Esophagus muscularis mucosa (tissue), 4 donors: ENCODE measurements around the gene ADCY5. TPM values are rescaled to one million over a fixed set of nuclear protein-coding genes. Genes with fewer than 3 reads are reported as not detected.
A peak's percentile ranks its signal among the peaks of the same experiment; 100 is the strongest.

Experiments used
- DNase-seq: peaks from one replicate; pipeline ENCODE4 v3.0.0-alpha.2; 2017; ENCODE audit errors: extremely low spot score
- H3K27ac ChIP-seq, 4 donors: fragments of 200-600 bp; sonication (generic); replicated peaks in 1 of 4; 1 replicate in 3 of 4; 2 replicates in 1 of 4; pipeline ENCODE4 v1.5.1; 2016 to 2019; ENCODE audit warnings: mild to moderate bottlenecking in 1 of 4
- H3K27me3 ChIP-seq, 4 donors: fragments of 200-600 bp; sonication (generic); one replicate each; pipeline versions ENCODE4 v1.5.1 to v1.6.0; 2016 to 2019
- H3K36me3 ChIP-seq, 4 donors: fragments of 200-600 bp; sonication (generic); one replicate each; pipeline ENCODE4 v1.5.1; 2016 to 2019
- H3K4me1 ChIP-seq, 4 donors: fragments of 200-600 bp; sonication (generic); one replicate each; pipeline ENCODE4 v1.5.1; 2016 to 2019
- H3K4me3 ChIP-seq, 4 donors: fragments of 200-600 bp; sonication (generic); 1 replicate in 2 of 4; 2 replicates in 2 of 4; pipeline ENCODE4 v1.5.1; 2016 to 2019; ENCODE audit warnings: mild to moderate bottlenecking in 4 of 4, moderate library complexity in 1 of 4
- H3K9me3 ChIP-seq, 4 donors: fragments of 200-600 bp; sonication (generic); 1 replicate in 3 of 4; 2 replicates in 1 of 4; pipeline ENCODE4 v1.5.1; 2016 to 2019
- EP300 ChIP-seq: sonication (generic); formaldehyde crosslinking; IDR thresholded peaks from one replicate; pipeline ENCODE4 v1.6.1; 2017; ENCODE audit warnings: antibody characterized with exemption
- POLR2A ChIP-seq: fragments of 450-650 bp; IDR thresholded peaks from one replicate; pipeline ENCODE4 v1.6.1; 2017; ENCODE audit warnings: antibody characterized with exemption, moderate library complexity, mild to moderate bottlenecking, low read depth
- POLR2AphosphoS5 ChIP-seq, 2 donors: sonication (generic); formaldehyde crosslinking; IDR thresholded peaks; one replicate each; pipeline ENCODE4 v1.6.1; 2017; ENCODE audit warnings: antibody characterized with exemption in 2 of 2
- WGBS: methylation state at CpG from one replicate; pipeline ENCODE4 v1.1.5; 2018; 5-methylcytosine and 5-hydroxymethylcytosine counted together
- intact Hi-C: fragments of 100-400 bp; cut with DNase I; formaldehyde crosslinking; loops from one replicate; pipeline ENCODE4 v1.15.1; 2023
- total RNA-seq, 4 donors: library from RNA; depleted of rRNA; stranded (reverse); fragments of >200 nt; gene quantifications; one replicate each; pipeline versions ENCODE4 v1.1.0 to v1.2.1, GENCODE V29; 2016
- TF ChIP-seq, protein P1 (sequence below), 3 experiments: fragments of 200-600 bp in 2 of 3; fragments of 450-650 bp in 1 of 3; sonication (generic) in 2 of 3; IDR thresholded peaks; one replicate each; pipeline ENCODE4 v1.5.1; 2017 to 2019; ENCODE audit warnings: antibody characterized with exemption in 3 of 3, mild to moderate bottlenecking in 2 of 3, moderate library complexity in 1 of 3

Gene ADCY5
- total RNA-seq, 4 donors from 2014 or later: 133 to 228 (median 189) TPM

DNA sequence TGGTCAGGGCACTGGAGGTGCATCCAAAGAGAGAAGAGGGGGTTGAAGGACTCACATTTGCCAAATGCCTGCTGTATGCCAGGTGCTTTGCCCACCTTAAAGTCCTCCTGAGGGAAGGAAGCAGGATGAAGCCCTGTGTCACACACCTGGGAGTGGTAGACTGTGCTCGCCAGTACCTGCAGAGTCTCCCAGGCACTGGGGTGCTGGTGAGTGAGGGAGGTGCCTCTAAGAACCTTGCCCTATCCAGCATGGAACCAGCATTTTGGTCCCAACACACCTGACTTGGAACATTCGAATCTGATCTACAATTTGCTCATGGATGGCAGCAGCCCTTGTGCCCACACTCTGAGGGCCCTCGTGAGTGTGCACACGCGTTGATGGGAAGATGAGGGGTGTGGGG is 170.4 kb downstream of the ADCY5 start:
- Histone ChIP-seq H3K27me3 (no peaks in the 10 kb centered on the region), H3K4me3 (no peak overlapping the region), H3K36me3 (peaks cover 12 to 31% (median 23%) of the 10 kb centered on the region in 4 donors), H3K27ac (no peak overlapping the region), H3K9me3 (no peaks in the 10 kb centered on the region), H3K4me1 (peaks cover 0 to 10% (median 1%) of the 10 kb centered on the region in 4 donors)
- intact Hi-C loops: no loop called here
- TF ChIP-seq POLR2A (no peak), POLR2AphosphoS5 (IDR thresholded peaks at IDR 0.05) (no peak), EP300 (no peak)
- TF ChIP-seq, protein P1, sequence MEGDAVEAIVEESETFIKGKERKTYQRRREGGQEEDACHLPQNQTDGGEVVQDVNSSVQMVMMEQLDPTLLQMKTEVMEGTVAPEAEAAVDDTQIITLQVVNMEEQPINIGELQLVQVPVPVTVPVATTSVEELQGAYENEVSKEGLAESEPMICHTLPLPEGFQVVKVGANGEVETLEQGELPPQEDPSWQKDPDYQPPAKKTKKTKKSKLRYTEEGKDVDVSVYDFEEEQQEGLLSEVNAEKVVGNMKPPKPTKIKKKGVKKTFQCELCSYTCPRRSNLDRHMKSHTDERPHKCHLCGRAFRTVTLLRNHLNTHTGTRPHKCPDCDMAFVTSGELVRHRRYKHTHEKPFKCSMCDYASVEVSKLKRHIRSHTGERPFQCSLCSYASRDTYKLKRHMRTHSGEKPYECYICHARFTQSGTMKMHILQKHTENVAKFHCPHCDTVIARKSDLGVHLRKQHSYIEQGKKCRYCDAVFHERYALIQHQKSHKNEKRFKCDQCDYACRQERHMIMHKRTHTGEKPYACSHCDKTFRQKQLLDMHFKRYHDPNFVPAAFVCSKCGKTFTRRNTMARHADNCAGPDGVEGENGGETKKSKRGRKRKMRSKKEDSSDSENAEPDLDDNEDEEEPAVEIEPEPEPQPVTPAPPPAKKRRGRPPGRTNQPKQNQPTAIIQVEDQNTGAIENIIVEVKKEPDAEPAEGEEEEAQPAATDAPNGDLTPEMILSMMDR (IDR thresholded peaks at IDR 0.05): no peak
- DNase-seq: peak; percentile 68
- WGBS: 84% methylated on average over 3 of the region's 5 CpGs

DNA sequence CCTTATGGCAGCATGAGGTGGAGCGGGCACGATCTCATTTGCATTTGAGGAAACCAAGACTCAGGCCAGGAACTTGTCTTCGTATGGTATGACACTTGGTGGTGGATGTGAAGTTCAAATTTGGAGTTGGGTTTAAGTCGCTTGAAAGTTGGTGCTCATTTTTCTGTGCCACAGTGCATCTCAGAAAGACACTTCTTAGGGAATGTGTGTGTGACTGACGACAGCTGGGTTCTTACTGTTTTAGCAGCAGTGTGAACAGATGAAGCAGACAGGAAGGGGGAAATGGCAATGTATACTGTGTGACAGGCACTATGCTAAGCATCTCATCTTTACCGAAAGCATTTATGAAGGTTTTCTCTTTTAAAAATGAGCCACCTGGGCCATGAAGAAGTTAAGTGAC is 171.8 kb downstream of the ADCY5 start:
- H3K36me3 ChIP-seq: peaks cover 0 to 18% (median 12%) of the 10 kb centered on the region in 4 donors
- no peak for TF ChIP-seq POLR2AphosphoS5 (IDR thresholded peaks at IDR 0.05)
- no peak for TF ChIP-seq POLR2A
- TF ChIP-seq EP300: no peak
- TF ChIP-seq, protein P1 (IDR thresholded peaks at IDR 0.05): no peak
- H3K9me3 ChIP-seq: no peaks in the 10 kb centered on the region
- intact Hi-C loops: no loop called here
- H3K27ac ChIP-seq: no peak overlapping the region
- WGBS: 75% methylated on average over 6 of the region's 6 CpGs
- peaks cover 0 to 13% (median 3%) of the 10 kb centered on the region in 4 donors for H3K4me1 ChIP-seq
- H3K27me3 ChIP-seq: no peaks in the 10 kb centered on the region
- DNase-seq: no peak
- H3K4me3 ChIP-seq: no peak overlapping the region

DNA sequence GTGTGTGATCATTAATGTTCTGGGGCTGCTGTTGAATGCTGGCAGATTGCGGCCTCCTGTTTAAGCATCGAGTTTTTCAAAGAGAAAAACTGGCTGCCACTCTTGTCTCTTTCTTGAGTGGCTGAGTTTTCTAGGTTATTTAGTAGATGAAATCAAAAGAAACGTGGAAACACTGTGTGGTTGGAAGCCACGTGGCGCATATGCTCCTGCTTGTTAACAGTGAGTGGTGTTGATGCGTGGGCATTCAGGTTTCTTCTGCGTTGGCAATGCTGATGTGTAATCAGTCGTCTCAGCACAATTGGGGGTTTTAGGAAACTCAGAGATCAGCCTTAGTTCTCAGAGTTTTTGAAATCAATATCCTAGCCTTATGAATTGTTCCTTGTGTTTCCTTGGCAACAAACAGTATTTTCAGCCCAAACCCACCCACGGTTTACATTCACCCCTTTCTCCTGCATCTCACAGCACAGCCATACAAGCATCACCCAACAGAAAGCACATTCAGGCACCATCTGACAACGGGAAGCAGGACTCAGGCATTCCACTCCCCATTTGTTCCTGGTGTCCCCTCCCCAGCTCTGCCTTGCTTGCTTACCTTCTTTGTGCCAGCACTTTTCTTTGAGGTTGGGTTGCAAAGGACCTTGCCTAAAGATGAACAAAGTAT is 172.4 kb downstream of the ADCY5 start:
- no peak overlapping the region for H3K27ac ChIP-seq
- DNase-seq: peak; percentile 60
- 84% methylated on average over 10 of the region's 10 CpGs for WGBS

DNA sequence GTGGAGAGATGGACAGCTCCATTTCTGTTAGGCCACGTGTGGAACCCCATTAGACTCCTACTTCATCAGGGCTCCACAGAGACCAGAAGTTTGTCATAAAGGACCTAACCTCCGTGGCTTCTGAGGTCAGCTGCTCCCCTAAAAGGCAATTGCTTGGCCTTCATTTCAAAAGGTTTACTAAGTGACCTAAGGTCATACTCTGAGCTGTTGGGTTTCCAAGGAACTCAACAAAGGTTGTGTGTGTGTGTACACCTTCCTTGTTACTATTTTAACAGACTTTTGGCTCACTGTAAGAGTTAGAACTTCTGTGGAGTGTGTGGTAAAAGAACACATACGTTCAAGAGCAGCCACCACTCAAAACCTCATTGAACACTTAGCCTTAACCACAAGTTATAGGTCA is 173.2 kb downstream of the ADCY5 start:
- Histone ChIP-seq H3K27ac (no peak overlapping the region), H3K9me3 (no peaks in the 10 kb centered on the region), H3K4me1 (peaks cover 0 to 19% (median 6%) of the 10 kb centered on the region in 4 donors), H3K36me3 (peaks cover 0 to 11% (median 5%) of the 10 kb centered on the region in 4 donors), H3K27me3 (no peaks in the 10 kb centered on the region), H3K4me3 (no peak overlapping the region)
- intact Hi-C loops: no loop called here
- DNase-seq: peak; percentile 60
- TF ChIP-seq POLR2AphosphoS5 (IDR thresholded peaks at IDR 0.05): peak in 1 of 2 donors; percentile 26
- TF ChIP-seq, protein P1 (IDR thresholded peaks at IDR 0.05): no peak
- WGBS: 58% methylated on average over 3 of the region's 3 CpGs

More for the DNA sequence above, 172.4 kb downstream of the ADCY5 start:
- TF ChIP-seq EP300 (no peak), POLR2AphosphoS5 (IDR thresholded peaks at IDR 0.05) (peak in 1 of 2 donors; percentile 25)
- H3K4me1 ChIP-seq: peaks cover 0 to 17% (median 6%) of the 10 kb centered on the region in 4 donors
- H3K36me3 ChIP-seq: peaks cover 0 to 18% (median 10%) of the 10 kb centered on the region in 4 donors
- H3K27me3 ChIP-seq: no peaks in the 10 kb centered on the region
- intact Hi-C loops: no loop called here
- H3K4me3 ChIP-seq: no peak overlapping the region
- no peaks in the 10 kb centered on the region for H3K9me3 ChIP-seq

DNA sequence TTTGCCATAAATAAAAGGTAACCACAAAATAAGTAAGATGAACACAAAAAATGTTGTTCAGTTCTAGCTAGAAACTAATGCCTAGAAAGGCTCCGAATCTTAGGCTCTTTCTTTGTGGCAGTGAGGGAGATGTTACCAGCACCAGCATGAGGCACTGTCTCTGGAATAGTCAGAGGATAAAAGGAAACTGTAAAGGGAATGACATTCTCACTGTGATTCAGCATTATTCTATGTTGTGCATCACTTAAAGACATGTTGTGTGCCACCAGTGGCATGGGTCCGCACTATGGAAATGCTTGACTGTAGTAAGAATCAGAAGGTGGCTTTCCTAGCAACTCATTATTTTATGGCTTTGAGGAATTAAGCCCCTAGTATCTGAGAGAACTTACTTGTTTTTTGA is 176.3 kb downstream of the ADCY5 start:
- Histone ChIP-seq H3K36me3 (peaks cover 0 to 15% (median 2%) of the 10 kb centered on the region in 4 donors), H3K4me1 (peaks cover 0 to 19% (median 6%) of the 10 kb centered on the region in 4 donors), H3K27me3 (no peaks in the 10 kb centered on the region), H3K9me3 (no peaks in the 10 kb centered on the region), H3K4me3 (no peak overlapping the region), H3K27ac (peak overlapping the region in 1 of 4 donors; percentile 2)
- 98% methylated on average over 2 of the region's 2 CpGs for WGBS
- DNase-seq: no peak
- intact Hi-C loops: no loop called here
- TF ChIP-seq POLR2AphosphoS5 (IDR thresholded peaks at IDR 0.05) (no peak), EP300 (no peak), POLR2A (no peak)
- TF ChIP-seq, protein P1 (IDR thresholded peaks at IDR 0.05): no peak
